H9 (cell line): ENCODE data around the gene PWWP2B. TPM values are rescaled to one million over a fixed set of nuclear protein-coding genes. Genes with fewer than 3 reads are reported as not detected.

Source experiments
- DNase-seq: peaks from one replicate; pipeline ENCODE4 v3.0.0-alpha.2; 2017
- H2AFZ ChIP-seq: one replicate; pipeline ENCODE4 v1.6.1; 2013; ENCODE audit warnings: mild to moderate bottlenecking, low read length, control low read depth, moderate library complexity
- H2AK5ac ChIP-seq: 2 replicates; pipeline ENCODE4 v1.6.1; 2013; ENCODE audit warnings: low read length, control low read depth, mixed read lengths; ENCODE audit not compliant: insufficient read length
- H2BK120ac ChIP-seq: one replicate; pipeline ENCODE4 v1.6.1; 2013; ENCODE audit warnings: low read depth, mild to moderate bottlenecking, low read length, control low read depth, inconsistent platforms; ENCODE audit not compliant: poor library complexity, severe bottlenecking
- H2BK12ac ChIP-seq: 2 replicates; pipeline ENCODE4 v1.6.1; 2013; ENCODE audit warnings: low read length, control low read depth, mixed read lengths, low read depth; ENCODE audit not compliant: insufficient read length
- H2BK15ac ChIP-seq: 2 replicates; pipeline ENCODE4 v1.6.1; 2013; ENCODE audit warnings: low read depth, low read length, control low read depth
- H2BK20ac ChIP-seq: one replicate; pipeline ENCODE4 v1.6.1; 2013; ENCODE audit warnings: low read depth, mild to moderate bottlenecking, low read length, control low read depth, inconsistent platforms; ENCODE audit not compliant: poor library complexity, severe bottlenecking
- H2BK5ac ChIP-seq: 2 replicates; pipeline ENCODE4 v1.6.1; 2013; ENCODE audit warnings: low read length, control low read depth, mixed read lengths; ENCODE audit not compliant: insufficient read length
- H3K14ac ChIP-seq: 2 replicates; pipeline ENCODE4 v1.6.1; 2013; ENCODE audit warnings: low read length, control low read depth; ENCODE audit not compliant: insufficient read depth
- H3K18ac ChIP-seq: 2 replicates; pipeline ENCODE4 v1.6.1; 2013; ENCODE audit warnings: low read depth, mild to moderate bottlenecking, mixed read lengths, low read length, control low read depth; ENCODE audit not compliant: insufficient read length
- H3K23ac ChIP-seq: 2 replicates; pipeline ENCODE4 v1.6.1; 2013; ENCODE audit warnings: low read length, control low read depth, mixed read lengths, low read depth; ENCODE audit not compliant: insufficient read length
- H3K23me2 ChIP-seq: 2 replicates; pipeline ENCODE4 v1.6.1; 2013; ENCODE audit warnings: low read depth, mild to moderate bottlenecking, mixed read lengths, low read length, control low read depth; ENCODE audit not compliant: insufficient read length, poor library complexity, severe bottlenecking
- H3K27ac ChIP-seq: 2 replicates; pipeline ENCODE4 v1.5.1; 2013; ENCODE audit warnings: low read length, control low read depth, mixed read lengths, low read depth; ENCODE audit not compliant: insufficient read length
- H3K27me3 ChIP-seq: 2 replicates; pipeline ENCODE4 v1.6.1; 2013; ENCODE audit warnings: low read length, control low read depth, inconsistent platforms; ENCODE audit not compliant: insufficient read depth
- H3K4ac ChIP-seq: 2 replicates; pipeline ENCODE4 v1.6.1; 2013; ENCODE audit warnings: low read depth, mild to moderate bottlenecking, control low read depth, inconsistent platforms, low read length, moderate library complexity
- H3K4me1 ChIP-seq: 2 replicates; pipeline ENCODE4 v1.6.1; 2013; ENCODE audit warnings: low read length, control low read depth, inconsistent platforms; ENCODE audit not compliant: insufficient read depth
- H3K4me2 ChIP-seq: 2 replicates; pipeline ENCODE4 v1.6.1; 2013; ENCODE audit warnings: low read length, control low read depth, mixed read lengths; ENCODE audit not compliant: insufficient read length, insufficient read depth
- H3K56ac ChIP-seq: 2 replicates; pipeline ENCODE4 v1.6.1; 2013; ENCODE audit warnings: low read depth, mild to moderate bottlenecking, mixed read lengths, low read length, control low read depth; ENCODE audit not compliant: insufficient read length
- H3K79me1 ChIP-seq: 2 replicates; pipeline ENCODE4 v1.6.1; 2013; ENCODE audit warnings: low read depth, mild to moderate bottlenecking, moderate library complexity, low read length, control low read depth, inconsistent platforms; ENCODE audit not compliant: insufficient read depth, poor library complexity, severe bottlenecking
- H3K79me2 ChIP-seq: 2 replicates; pipeline ENCODE4 v1.6.1; 2013; ENCODE audit warnings: low read length, control low read depth, inconsistent platforms; ENCODE audit not compliant: insufficient read depth
- H3K9ac ChIP-seq: 2 replicates; pipeline ENCODE4 v1.6.1; 2013; ENCODE audit warnings: low read length, control low read depth, mixed read lengths; ENCODE audit not compliant: insufficient read length; ENCODE audit errors: extremely low read depth
- H3K9me3 ChIP-seq: one replicate; pipeline ENCODE4 v1.6.1; 2013; ENCODE audit warnings: low read depth, low read length, inconsistent platforms; ENCODE audit not compliant: control insufficient read depth
- H3T11ph ChIP-seq: one replicate; pipeline ENCODE4 v1.6.1; 2013; ENCODE audit warnings: mild to moderate bottlenecking, low read length, control low read depth, inconsistent platforms
- H4K20me1 ChIP-seq: one replicate; pipeline ENCODE4 v1.6.1; 2013; ENCODE audit not compliant: control insufficient read depth, insufficient read length, insufficient read depth
- H4K5ac ChIP-seq: 2 replicates; pipeline ENCODE4 v1.6.1; 2013; ENCODE audit warnings: low read depth, mild to moderate bottlenecking, mixed read lengths, low read length, control low read depth; ENCODE audit not compliant: insufficient read length
- H4K8ac ChIP-seq: replicated peaks from 2 replicates; pipeline ENCODE4 v1.6.1; 2013; ENCODE audit warnings: low read length, control low read depth, mixed read lengths, low read depth; ENCODE audit not compliant: insufficient read length
- H4K91ac ChIP-seq: 2 replicates; pipeline ENCODE4 v1.6.1; 2013; ENCODE audit warnings: low read depth, mild to moderate bottlenecking, moderate library complexity, mixed read lengths, low read length, control low read depth; ENCODE audit not compliant: insufficient read length
- H3K27ac Mint-ChIP-seq, 3 experiments: 2 replicates in 2 of 3; 3 replicates in 1 of 3; pipeline ENCODE4 v1.8.0; 2020 to 2021; ENCODE audit warnings: mixed read lengths in 3 of 3, mild to moderate bottlenecking in 1 of 3, moderate library complexity in 1 of 3
- H3K27me3 Mint-ChIP-seq: 2 replicates; pipeline ENCODE4 v1.8.0; 2021; ENCODE audit warnings: low read depth, mild to moderate bottlenecking, moderate library complexity, mixed read lengths
- H3K36me3 Mint-ChIP-seq, 3 experiments: 2 replicates in 2 of 3; 3 replicates in 1 of 3; pipeline ENCODE4 v1.8.0; 2020 to 2021; ENCODE audit warnings: low read depth in 3 of 3, mixed read lengths in 3 of 3; ENCODE audit not compliant: insufficient read depth in 1 of 3
- H3K4me1 Mint-ChIP-seq, 2 experiments: 2 replicates each; pipeline ENCODE4 v1.8.0; 2020; ENCODE audit warnings: mixed read lengths in 2 of 2
- H3K4me3 Mint-ChIP-seq, 2 experiments: 2 replicates in 1 of 2; 3 replicates in 1 of 2; pipeline ENCODE4 v1.8.0; 2020 to 2021; ENCODE audit warnings: mild to moderate bottlenecking in 2 of 2, mixed read lengths in 2 of 2, moderate library complexity in 1 of 2
- H3K9me3 Mint-ChIP-seq, 2 experiments: 2 replicates in 1 of 2; 3 replicates in 1 of 2; pipeline ENCODE4 v1.8.0; 2020; ENCODE audit warnings: mild to moderate bottlenecking in 2 of 2, mixed read lengths in 2 of 2, moderate library complexity in 1 of 2
- WGBS: extraction: QIAGEN DNeasy Blood & Tissue Kit; methylation state at CpG from one replicate; pipeline ENCODE4 v1.1.7; 2013; ENCODE audit warnings: missing lambda C conversion rate, low lambda C conversion rate, mixed read lengths; ENCODE audit not compliant: insufficient read length; ENCODE audit errors: extremely low coverage; 5-methylcytosine and 5-hydroxymethylcytosine counted together
- total RNA-seq: library from RNA; stranded (reverse); gene quantifications from 2 replicates; pipeline ENCODE4 v1.2.1, GENCODE V29; 2021
- TF ChIP-seq, protein P1 (sequence below): fragments of 200-600 bp; sonication (generic); conservative IDR thresholded peaks from 3 replicates; pipeline ENCODE4 v1.8.0; 2021; ENCODE audit warnings: antibody characterized with exemption, mild to moderate bottlenecking

Gene PWWP2B
- total RNA-seq, 1 experiment from 2014 or later = 10.0 TPM

DNA sequence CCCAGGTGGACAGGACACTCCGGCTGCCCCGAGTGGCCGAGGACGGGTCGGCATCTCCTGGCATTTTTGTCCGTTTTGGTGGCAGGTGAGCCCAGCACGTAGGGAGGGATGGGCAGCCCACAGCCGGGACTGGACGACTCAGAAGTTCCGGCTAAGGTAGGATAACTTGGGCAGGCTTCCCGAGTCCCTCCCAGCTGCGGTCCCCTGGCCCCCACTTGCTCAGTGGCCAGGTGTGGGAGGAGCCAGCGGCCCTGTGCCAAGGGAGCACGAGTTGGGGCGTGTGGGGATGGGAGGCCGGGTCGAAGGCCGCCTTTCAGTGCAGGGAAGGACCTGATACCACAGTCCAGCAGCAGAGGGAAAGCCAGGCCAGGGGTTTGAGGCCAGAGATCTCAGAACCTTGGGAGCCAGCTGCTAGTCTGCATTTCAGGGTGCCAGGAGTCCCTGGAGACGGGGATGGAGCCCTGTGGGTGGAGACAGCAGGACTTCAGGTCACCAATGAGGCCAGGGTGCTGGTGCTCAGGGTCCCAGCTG lies 58.5 kb downstream of the PWWP2B start:
- no peak for DNase-seq
- Histone ChIP-seq H2BK20ac (no peak overlapping the region), H3K23ac (no peak overlapping the region), H3K4ac (no peak overlapping the region), H3T11ph (no peak overlapping the region), H3K9ac (no peak overlapping the region), H3K4me2 (no peak overlapping the region), H4K91ac (no peak overlapping the region), H3K14ac (no peak overlapping the region), H2AK5ac (no peak overlapping the region), H4K8ac (no peak overlapping the region), H3K27me3 (no peaks in the 10 kb centered on the region), H4K5ac (no peak overlapping the region), H3K9me3 (no peaks in the 10 kb centered on the region), H3K18ac (no peak overlapping the region), H3K23me2 (peaks cover 2% of the 10 kb centered on the region), H4K20me1 (no peaks in the 10 kb centered on the region), H2AFZ (no peak overlapping the region), H2BK120ac (no peak overlapping the region), H3K79me1 (no peaks in the 10 kb centered on the region), H2BK15ac (no peak overlapping the region), H2BK12ac (no peak overlapping the region), H3K27ac (no peak overlapping the region), H3K56ac (no peak overlapping the region), H3K4me1 (no peaks in the 10 kb centered on the region), H2BK5ac (no peak overlapping the region), H3K79me2 (no peaks in the 10 kb centered on the region)
- TF ChIP-seq, protein P1, sequence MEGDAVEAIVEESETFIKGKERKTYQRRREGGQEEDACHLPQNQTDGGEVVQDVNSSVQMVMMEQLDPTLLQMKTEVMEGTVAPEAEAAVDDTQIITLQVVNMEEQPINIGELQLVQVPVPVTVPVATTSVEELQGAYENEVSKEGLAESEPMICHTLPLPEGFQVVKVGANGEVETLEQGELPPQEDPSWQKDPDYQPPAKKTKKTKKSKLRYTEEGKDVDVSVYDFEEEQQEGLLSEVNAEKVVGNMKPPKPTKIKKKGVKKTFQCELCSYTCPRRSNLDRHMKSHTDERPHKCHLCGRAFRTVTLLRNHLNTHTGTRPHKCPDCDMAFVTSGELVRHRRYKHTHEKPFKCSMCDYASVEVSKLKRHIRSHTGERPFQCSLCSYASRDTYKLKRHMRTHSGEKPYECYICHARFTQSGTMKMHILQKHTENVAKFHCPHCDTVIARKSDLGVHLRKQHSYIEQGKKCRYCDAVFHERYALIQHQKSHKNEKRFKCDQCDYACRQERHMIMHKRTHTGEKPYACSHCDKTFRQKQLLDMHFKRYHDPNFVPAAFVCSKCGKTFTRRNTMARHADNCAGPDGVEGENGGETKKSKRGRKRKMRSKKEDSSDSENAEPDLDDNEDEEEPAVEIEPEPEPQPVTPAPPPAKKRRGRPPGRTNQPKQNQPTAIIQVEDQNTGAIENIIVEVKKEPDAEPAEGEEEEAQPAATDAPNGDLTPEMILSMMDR = no peak
- Mint-ChIP-seq H3K36me3 (no peaks in the 10 kb centered on the region), H3K4me1 (peaks cover 5 to 13% of the 10 kb centered on the region in 2 experiments), H3K27ac (no peak overlapping the region), H3K9me3 (no peaks in the 10 kb centered on the region), H3K27me3 (peaks cover 21% of the 10 kb centered on the region), H3K4me3 (no peak overlapping the region)
- no CpG with 5 or more reads among the region's 19 CpGs for WGBS
